ENCODE results near the gene NAMPT.

DNA sequence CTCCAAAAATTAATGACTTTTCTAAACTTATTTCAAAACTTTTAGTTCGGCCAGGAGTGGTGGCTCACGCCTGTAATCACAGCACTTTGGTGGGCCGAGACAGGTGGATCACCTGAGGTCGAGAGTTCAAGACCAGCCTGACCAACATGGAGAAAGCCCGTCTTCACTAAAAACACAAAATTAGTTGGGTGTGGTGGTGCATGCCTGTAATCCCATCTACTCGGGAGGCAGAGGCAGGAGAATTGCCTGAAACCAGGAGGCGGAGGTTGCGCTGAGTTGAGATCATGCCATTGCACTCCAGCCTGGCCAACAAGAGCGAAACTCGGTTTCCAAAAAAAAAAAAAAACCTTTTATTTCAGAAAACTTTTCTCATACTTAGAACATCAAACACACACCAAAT lies 8.3 kb downstream of the NAMPT start:
- TF ChIP-seq, protein P1, sequence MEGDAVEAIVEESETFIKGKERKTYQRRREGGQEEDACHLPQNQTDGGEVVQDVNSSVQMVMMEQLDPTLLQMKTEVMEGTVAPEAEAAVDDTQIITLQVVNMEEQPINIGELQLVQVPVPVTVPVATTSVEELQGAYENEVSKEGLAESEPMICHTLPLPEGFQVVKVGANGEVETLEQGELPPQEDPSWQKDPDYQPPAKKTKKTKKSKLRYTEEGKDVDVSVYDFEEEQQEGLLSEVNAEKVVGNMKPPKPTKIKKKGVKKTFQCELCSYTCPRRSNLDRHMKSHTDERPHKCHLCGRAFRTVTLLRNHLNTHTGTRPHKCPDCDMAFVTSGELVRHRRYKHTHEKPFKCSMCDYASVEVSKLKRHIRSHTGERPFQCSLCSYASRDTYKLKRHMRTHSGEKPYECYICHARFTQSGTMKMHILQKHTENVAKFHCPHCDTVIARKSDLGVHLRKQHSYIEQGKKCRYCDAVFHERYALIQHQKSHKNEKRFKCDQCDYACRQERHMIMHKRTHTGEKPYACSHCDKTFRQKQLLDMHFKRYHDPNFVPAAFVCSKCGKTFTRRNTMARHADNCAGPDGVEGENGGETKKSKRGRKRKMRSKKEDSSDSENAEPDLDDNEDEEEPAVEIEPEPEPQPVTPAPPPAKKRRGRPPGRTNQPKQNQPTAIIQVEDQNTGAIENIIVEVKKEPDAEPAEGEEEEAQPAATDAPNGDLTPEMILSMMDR (IDR thresholded peaks at IDR 0.05; ENCODE audit: insufficient read depth, low read length) = no peak
- no peak for TF ChIP-seq POLR2AphosphoS5 (IDR thresholded peaks at IDR 0.05; ENCODE audit: low read depth)
